Measurements from ENCODE around the gene HSF2. TPM values are rescaled to one million over a fixed set of nuclear protein-coding genes. Genes with fewer than 3 reads are reported as not detected.

The HSF2 gene
- total and polyA plus RNA-seq, 2 of the 13 experiments (the other 11 are each of a cell fraction or from before 2014, with no cell fraction given), result 24.8 to 26.4 TPM

- TF ChIP-seq IRF9 (CRISPR knock-in tag; IDR thresholded peaks at IDR 0.05; ENCODE audit: borderline replicate concordance), result peak; percentile 80; the same call in 1 of the 2 replicates
- TF ChIP-seq, protein P1, sequence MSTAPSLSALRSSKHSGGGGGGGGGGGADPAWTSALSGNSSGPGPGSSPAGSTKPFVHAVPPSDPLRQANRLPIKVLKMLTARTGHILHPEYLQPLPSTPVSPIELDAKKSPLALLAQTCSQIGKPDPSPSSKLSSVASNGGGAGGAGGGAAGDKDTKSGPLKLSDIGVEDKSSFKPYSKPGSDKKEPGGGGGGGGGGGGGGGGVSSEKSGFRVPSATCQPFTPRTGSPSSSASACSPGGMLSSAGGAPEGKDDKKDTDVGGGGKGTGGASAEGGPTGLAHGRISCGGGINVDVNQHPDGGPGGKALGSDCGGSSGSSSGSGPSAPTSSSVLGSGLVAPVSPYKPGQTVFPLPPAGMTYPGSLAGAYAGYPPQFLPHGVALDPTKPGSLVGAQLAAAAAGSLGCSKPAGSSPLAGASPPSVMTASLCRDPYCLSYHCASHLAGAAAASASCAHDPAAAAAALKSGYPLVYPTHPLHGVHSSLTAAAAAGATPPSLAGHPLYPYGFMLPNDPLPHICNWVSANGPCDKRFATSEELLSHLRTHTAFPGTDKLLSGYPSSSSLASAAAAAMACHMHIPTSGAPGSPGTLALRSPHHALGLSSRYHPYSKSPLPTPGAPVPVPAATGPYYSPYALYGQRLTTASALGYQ (CRISPR knock-in tag; IDR thresholded peaks at IDR 0.05), result peak; percentile 68; the same call in 1 of the 2 replicates
- peak; percentile 85 for TF ChIP-seq POLR2G (IDR thresholded peaks at IDR 0.05; ENCODE audit: low read depth, low read length)
- TF ChIP-seq HNF4G (IDR thresholded peaks at IDR 0.05; ENCODE audit: borderline replicate concordance, low read depth, low read length), result 0 out of 2 replicates have a peak, but pooled peaks have one; percentile 25
- peak; percentile 59; the same call in 1 of the 2 replicates for TF ChIP-seq HNF4G (CRISPR knock-in tag; IDR thresholded peaks at IDR 0.05; ENCODE audit: borderline replicate concordance, low read depth)
- TF ChIP-seq MTA3 (CRISPR knock-in tag; IDR thresholded peaks at IDR 0.05), result no peak
- peak; percentile 79 for TF ChIP-seq ZNF543 (CRISPR knock-in tag; IDR thresholded peaks at IDR 0.05)
- TF ChIP-seq SP2 (CRISPR knock-in tag; IDR thresholded peaks at IDR 0.05), result peak; percentile 88
- peak; percentile 85; the same call in 1 of the 2 replicates for TF ChIP-seq ZNF276 (CRISPR knock-in tag; IDR thresholded peaks at IDR 0.05; ENCODE audit: low read depth)
- TF ChIP-seq FOXP1 (IDR thresholded peaks at IDR 0.05), result no peak
- no peak for TF ChIP-seq FOXP1 (CRISPR knock-in tag; IDR thresholded peaks at IDR 0.05)
- TF ChIP-seq FOXC1 (CRISPR knock-in tag; IDR thresholded peaks at IDR 0.05; ENCODE audit: borderline replicate concordance), result peak; percentile 92
- peak; percentile 89 for TF ChIP-seq SALL1 (CRISPR knock-in tag; IDR thresholded peaks at IDR 0.05)
- TF ChIP-seq ZNF430 (CRISPR knock-in tag; IDR thresholded peaks at IDR 0.05), result peak; percentile 92
- TF ChIP-seq, protein P2, sequence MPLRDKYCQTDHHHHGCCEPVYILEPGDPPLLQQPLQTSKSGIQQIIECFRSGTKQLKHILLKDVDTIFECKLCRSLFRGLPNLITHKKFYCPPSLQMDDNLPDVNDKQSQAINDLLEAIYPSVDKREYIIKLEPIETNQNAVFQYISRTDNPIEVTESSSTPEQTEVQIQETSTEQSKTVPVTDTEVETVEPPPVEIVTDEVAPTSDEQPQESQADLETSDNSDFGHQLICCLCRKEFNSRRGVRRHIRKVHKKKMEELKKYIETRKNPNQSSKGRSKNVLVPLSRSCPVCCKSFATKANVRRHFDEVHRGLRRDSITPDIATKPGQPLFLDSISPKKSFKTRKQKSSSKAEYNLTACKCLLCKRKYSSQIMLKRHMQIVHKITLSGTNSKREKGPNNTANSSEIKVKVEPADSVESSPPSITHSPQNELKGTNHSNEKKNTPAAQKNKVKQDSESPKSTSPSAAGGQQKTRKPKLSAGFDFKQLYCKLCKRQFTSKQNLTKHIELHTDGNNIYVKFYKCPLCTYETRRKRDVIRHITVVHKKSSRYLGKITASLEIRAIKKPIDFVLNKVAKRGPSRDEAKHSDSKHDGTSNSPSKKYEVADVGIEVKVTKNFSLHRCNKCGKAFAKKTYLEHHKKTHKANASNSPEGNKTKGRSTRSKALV (CRISPR knock-in tag; IDR thresholded peaks at IDR 0.05), result peak; percentile 82
- no peak for TF ChIP-seq FIP1L1 (IDR thresholded peaks at IDR 0.05; ENCODE audit: borderline replicate concordance, insufficient read depth, low read depth, low read length)
- TF ChIP-seq ZNF354B (CRISPR knock-in tag; IDR thresholded peaks at IDR 0.05), result no peak
- 0 out of 2 replicates have a peak, but pooled peaks have one; percentile 71 for TF ChIP-seq ZBTB39 (CRISPR knock-in tag; IDR thresholded peaks at IDR 0.05)
- TF ChIP-seq SNRNP70 (IDR thresholded peaks at IDR 0.05; ENCODE audit: low read depth, low read length), result no peak
Measured at GRCh38 chr6:122399348-122400120, at the start of gene HSF2 (continued).
